Stimulated activated CD8-positive, alpha-beta memory T cell treated with anti-CD3 and anti-CD28 coated beads, Interleukin-15, amount 100 ng/mL, for 4 hours (primary cell): ENCODE results near the gene RGS2.

Experiments
- DNase-seq, 2 donors: peaks; one replicate each; pipeline ENCODE4 v3.0.0-alpha.2; 2020; ENCODE audit warnings: low read depth in 2 of 2

RGS2 gene

GRCh38 chr1:192795916-192796618, 12.8 kb upstream of the RGS2 start:
- no peak for DNase-seq

DNA sequence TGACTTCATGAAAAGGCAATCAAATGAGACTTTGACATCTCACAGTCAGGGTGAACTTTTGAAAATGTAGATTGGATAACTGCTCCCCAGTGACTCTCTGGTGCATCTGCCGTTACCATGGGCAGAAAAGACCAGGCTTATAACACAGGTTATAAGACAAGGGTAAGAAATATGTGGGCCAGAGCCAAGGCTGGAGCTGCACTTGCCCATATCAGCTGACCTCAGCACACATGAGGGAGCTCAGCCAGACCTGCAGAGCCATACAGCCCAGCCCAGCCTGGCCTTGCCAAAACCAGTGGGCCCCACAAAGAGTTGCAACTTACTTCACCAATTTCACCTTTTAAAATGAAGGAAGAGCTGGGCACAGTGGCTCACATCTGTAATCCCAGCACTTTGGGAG, 11.7 kb upstream of the RGS2 start:
- DNase-seq = no peak

DNA sequence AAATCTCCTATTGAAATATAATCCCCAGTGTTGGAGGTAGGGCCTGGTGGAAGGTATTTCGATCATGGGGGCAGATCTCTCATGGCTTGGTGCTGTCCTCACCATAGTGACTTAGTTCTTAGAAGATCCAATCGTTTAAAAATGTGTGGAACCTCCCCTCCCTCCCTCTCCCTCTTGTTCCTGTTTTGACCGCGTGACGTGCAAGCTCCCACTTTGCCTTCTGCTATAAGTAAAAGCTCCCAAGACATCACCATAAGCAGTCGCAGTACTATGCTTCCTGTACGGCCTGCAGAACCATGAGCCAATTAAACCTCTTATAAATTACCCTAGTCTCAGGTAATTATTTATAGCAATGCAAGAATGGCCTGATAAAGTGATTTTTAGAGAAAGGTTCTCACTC, 10.9 kb upstream of the RGS2 start:
- DNase-seq = no peak

GRCh38 chr1:192801451-192801850, 7.4 kb upstream of the RGS2 start:
- no peak for DNase-seq

- no peak for DNase-seq
Observed at GRCh38 chr1:192802406-192802805, 6.4 kb upstream of the RGS2 start.

GRCh38 chr1:192803501-192803900, 5.3 kb upstream of the RGS2 start:
- no peak for DNase-seq

GRCh38 chr1:192805832-192806323, 3.0 kb upstream of the RGS2 start:
- no peak for DNase-seq

DNA sequence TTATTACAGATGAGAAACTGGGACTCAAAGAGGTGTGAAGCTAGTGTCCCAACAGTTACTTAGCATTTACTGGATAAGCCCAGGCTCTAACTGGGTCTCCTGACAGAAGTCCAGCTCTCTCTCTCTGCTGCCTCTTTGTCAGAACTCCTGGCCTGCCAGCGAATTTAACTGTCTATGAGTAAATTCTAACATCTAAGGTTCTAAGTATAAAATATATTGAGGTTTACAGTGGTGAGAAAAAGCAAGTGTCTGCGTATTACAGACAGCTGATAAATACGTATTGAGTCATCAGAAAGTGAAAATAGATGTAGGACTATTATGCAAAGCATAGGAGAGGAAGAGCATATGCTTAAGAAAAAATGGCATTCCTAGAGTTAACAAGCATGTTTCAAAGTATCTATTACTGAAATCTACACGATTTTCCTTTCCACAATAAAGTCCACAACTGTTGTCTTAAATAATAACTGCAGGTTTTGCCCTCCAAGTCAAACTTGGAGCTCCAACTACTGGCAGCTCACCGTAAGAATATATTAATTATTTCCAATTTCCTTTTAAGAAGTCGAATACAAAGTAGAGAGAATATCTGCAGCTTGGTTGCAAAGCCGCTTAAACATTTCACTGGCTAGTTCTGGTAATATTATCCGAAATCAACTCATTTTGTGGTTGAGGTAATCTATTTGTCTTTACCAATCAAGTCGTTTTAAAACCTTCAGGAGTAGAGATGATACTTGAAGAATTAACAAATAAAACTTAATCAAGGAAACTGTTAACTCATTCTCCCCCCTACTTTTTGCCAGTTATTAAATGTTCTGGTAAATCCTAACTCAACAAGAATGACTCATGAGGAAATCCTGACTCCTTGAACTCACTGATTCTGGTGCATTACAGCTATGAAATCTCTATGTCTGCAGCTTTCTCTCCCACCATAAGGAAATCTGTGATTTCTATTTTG, 1.4 kb upstream of the RGS2 start:
- no peak for DNase-seq

GRCh38 chr1:192808163-192808517, 699 bp upstream of the RGS2 start:
- no peak for DNase-seq

- DNase-seq = no peak
Observed at GRCh38 chr1:192809307-192810252, 741 bp downstream of the RGS2 start.

DNA sequence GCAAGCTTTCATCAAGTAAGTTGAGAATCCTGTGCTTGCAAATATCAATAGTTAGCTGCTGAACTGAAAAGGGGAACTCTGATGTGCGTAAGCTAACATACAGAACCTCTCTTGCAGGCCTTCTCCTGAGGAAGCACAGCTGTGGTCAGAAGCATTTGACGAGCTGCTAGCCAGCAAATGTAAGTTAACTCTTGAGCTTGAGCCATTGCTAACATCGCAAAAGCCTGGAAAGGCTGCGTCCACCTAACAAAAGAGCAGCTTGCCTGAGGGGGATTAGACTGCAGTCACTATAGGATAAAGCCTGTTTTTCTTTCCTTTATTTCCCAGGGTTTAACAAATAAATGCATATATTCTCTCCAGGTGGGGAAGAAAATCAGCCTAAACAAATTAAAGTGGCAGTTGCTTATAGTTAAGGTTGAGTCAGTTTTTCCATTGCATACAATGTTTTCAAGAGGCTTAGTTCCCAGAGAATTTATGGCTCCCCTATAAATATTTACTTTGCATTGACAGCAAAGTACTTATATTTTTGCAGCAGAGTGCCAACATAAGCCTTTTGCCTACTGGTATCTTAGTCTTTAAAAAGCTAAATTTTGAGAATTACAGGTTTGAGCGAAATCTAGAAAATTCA, 1.5 kb downstream of the RGS2 start:
- DNase-seq = no peak

DNA sequence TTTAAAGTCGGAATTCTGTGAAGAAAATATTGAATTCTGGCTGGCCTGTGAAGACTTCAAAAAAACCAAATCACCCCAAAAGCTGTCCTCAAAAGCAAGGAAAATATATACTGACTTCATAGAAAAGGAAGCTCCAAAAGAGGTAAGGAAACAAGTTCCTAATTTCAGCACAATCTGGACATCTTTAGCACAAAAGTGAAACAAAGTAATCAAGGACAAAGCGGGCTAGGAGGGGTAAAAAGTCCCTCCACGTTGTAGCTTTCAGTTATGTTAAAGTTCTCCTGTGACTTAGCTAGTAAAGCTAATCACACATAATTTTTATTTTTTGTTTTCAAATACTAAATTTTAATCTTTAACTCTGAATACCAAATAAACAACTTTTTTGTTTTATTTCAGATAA, 2.2 kb downstream of the RGS2 start:
- no peak for DNase-seq

- no peak for DNase-seq
Observed at GRCh38 chr1:192811594-192812239, 2.9 kb downstream of the RGS2 start.

GRCh38 chr1:192812420-192813209, 3.8 kb downstream of the RGS2 start:
- no peak for DNase-seq

- no peak for DNase-seq
Observed at GRCh38 chr1:192814805-192815204, 6.0 kb downstream of the RGS2 start.

DNA sequence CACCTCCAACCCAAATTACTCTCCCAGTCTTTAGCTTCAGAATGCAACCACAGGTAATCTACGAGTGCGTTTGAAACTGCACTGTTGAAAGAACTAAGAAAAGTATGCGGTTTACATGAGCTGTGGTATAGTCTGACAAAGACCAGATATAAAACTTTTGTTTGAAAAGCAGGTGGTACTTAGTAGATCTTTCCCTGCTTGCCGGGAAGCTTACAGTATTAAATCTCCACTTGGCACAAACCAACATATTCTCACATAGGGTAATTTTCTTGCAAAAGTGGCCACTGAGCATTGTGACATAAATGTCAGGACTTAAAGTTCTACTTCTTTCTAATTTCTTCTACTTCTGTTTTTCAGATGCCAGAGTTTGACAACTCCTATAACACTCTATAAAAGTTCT, 8.4 kb downstream of the RGS2 start:
- no peak for DNase-seq

GRCh38 chr1:192821296-192821695, 12.5 kb downstream of the RGS2 start:
- DNase-seq = no peak

GRCh38 chr1:192824511-192824910, 15.7 kb downstream of the RGS2 start:
- no peak for DNase-seq

- no peak for DNase-seq
Observed at GRCh38 chr1:192826791-192827546, 18.1 kb downstream of the RGS2 start.
